NCI-H2029 (cell line): Measurements from ENCODE around the gene COLEC12.

Source experiments
- DNase-seq: peaks from one replicate; lab custom pipeline; 2025; lab: John Stamatoyannopoulos, UW

COLEC12 gene

GRCh38 chr18:500632-501405, at the start of gene COLEC12:
Gene COLEC12, minus strand, starts transcription at chr18:500701. Its CDS starts 187 bp downstream, at chr18:500514.
- no peak for DNase-seq

- no peak for DNase-seq
These were observed 49.5 kb upstream of the COLEC12 start for GRCh38 chr18:549967-550366.

- DNase-seq: no peak
These were observed 43.1 kb upstream of the COLEC12 start for GRCh38 chr18:543447-544078.

- no peak for DNase-seq
These were observed 33.6 kb upstream of the COLEC12 start for GRCh38 chr18:533995-534601.

- no peak for DNase-seq
These were observed 32.1 kb upstream of the COLEC12 start for GRCh38 chr18:532632-533031.

GRCh38 chr18:532018-532417, 31.5 kb upstream of the COLEC12 start:
- no peak for DNase-seq

GRCh38 chr18:527146-527545, 26.6 kb upstream of the COLEC12 start:
- DNase-seq: no peak

- no peak for DNase-seq
These were observed 26.2 kb upstream of the COLEC12 start for GRCh38 chr18:526681-527080.

- no peak for DNase-seq
These were observed 24.7 kb upstream of the COLEC12 start for GRCh38 chr18:525036-525797.

GRCh38 chr18:524466-524865, 24.0 kb upstream of the COLEC12 start:
- DNase-seq: no peak

- DNase-seq: no peak
These were observed 23.1 kb upstream of the COLEC12 start for GRCh38 chr18:523561-523960.

- no peak for DNase-seq
These were observed 18.7 kb upstream of the COLEC12 start for GRCh38 chr18:519019-519879.

GRCh38 chr18:518081-518480, 17.6 kb upstream of the COLEC12 start:
- no peak for DNase-seq

GRCh38 chr18:515838-516237, 15.3 kb upstream of the COLEC12 start:
- DNase-seq: no peak

GRCh38 chr18:515156-515815, 14.8 kb upstream of the COLEC12 start:
- DNase-seq: no peak

- DNase-seq: no peak
These were observed 13.5 kb upstream of the COLEC12 start for GRCh38 chr18:513826-514530.

GRCh38 chr18:512957-513356, 12.5 kb upstream of the COLEC12 start:
- DNase-seq: no peak

GRCh38 chr18:508835-509234, 8.3 kb upstream of the COLEC12 start:
- no peak for DNase-seq

- no peak for DNase-seq
These were observed 7.1 kb upstream of the COLEC12 start for GRCh38 chr18:507636-508035.

- DNase-seq: no peak
These were observed 6.3 kb upstream of the COLEC12 start for GRCh38 chr18:506801-507200.
